ENCODE data around the gene SCFD2.

The SCFD2 gene

DNA sequence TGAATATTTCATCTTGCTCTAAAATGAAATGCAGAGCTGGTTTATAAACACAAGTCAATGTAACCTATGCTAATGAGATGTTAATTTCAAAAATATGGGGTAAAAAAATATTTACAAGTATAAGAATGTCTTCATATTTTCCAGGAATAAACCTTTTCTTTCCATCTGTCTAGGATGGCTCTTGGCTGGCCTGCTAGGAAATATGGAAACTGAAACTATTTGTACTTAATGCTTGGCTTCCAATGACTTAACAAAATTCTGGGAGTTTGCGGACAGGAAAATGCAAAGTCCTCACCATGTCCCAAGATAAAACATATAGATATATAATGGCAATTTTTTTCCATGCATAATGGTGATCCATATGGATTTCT is 168.1 kb downstream of the SCFD2 start:
- no peaks in the 10 kb centered on the region for H3K36me3 ChIP-seq (replicated peaks)
- in situ Hi-C loops (cut with HindIII; ENCODE audit: low pct_ligation_motif_present, low sequenced_read_pairs) = no loop called here
- H3K27ac ChIP-seq = no peak overlapping the region
- TF ChIP-seq, protein P1, sequence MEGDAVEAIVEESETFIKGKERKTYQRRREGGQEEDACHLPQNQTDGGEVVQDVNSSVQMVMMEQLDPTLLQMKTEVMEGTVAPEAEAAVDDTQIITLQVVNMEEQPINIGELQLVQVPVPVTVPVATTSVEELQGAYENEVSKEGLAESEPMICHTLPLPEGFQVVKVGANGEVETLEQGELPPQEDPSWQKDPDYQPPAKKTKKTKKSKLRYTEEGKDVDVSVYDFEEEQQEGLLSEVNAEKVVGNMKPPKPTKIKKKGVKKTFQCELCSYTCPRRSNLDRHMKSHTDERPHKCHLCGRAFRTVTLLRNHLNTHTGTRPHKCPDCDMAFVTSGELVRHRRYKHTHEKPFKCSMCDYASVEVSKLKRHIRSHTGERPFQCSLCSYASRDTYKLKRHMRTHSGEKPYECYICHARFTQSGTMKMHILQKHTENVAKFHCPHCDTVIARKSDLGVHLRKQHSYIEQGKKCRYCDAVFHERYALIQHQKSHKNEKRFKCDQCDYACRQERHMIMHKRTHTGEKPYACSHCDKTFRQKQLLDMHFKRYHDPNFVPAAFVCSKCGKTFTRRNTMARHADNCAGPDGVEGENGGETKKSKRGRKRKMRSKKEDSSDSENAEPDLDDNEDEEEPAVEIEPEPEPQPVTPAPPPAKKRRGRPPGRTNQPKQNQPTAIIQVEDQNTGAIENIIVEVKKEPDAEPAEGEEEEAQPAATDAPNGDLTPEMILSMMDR (IDR thresholded peaks at IDR 0.05; ENCODE audit: low read depth, low read length, missing control alignments) = no peak
- DNase-seq = no peak
- no peaks in the 10 kb centered on the region for H3K27me3 ChIP-seq (replicated peaks)
- no peak overlapping the region for H3K4me3 ChIP-seq (ENCODE audit: low read depth, low read length)

DNA sequence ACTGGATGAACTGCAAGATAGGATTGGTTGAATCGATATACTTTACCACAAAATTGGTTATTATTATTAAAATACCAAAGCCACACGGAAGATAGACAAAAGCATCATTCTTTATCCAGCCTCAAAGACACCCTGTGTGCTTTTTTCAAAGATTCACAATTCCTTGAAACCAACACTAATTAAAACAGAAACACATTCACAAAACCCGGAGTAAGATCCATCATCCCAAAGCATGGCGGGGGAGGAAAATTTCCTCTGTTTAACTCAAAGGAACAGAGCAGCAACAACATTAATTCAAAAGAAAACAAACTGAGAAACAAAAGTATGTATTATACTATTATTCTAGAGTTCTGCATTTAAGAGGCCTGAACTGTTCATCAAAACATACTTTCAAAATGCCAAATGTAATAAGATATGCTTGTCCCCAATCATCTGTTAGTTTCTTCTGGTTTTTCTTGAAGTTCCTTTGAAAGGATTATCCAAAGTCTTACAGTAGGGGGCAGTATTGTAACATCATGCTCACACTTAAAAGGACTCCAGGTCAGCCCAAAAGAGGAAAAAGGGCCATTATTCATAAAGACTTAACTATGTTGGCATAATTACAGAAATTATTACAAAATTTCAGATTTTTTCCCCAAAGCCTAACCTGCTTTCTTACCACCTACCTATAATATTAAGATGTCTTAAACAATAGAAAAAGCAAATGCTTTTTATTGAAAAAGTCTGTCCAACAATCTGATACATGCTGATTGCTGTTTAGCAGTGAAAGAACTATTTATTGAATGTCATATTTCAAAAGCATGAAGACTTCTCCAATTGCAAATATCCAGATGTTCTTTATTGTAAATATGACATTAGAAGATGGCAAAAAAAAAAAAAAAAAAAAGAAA is 168.7 kb downstream of the SCFD2 start:
- TF ChIP-seq, protein P1 (IDR thresholded peaks at IDR 0.05; ENCODE audit: low read depth, low read length, missing control alignments) = peak; percentile 57
- Histone ChIP-seq H3K4me3 (ENCODE audit: low read depth, low read length) (peak overlapping the region; percentile 24), H3K36me3 (replicated peaks) (no peaks in the 10 kb centered on the region), H3K27me3 (replicated peaks) (no peaks in the 10 kb centered on the region), H3K27ac (no peak overlapping the region)
- peak; percentile 23 for DNase-seq
- in situ Hi-C loops (cut with HindIII; ENCODE audit: low pct_ligation_motif_present, low sequenced_read_pairs) = no loop called here

DNA sequence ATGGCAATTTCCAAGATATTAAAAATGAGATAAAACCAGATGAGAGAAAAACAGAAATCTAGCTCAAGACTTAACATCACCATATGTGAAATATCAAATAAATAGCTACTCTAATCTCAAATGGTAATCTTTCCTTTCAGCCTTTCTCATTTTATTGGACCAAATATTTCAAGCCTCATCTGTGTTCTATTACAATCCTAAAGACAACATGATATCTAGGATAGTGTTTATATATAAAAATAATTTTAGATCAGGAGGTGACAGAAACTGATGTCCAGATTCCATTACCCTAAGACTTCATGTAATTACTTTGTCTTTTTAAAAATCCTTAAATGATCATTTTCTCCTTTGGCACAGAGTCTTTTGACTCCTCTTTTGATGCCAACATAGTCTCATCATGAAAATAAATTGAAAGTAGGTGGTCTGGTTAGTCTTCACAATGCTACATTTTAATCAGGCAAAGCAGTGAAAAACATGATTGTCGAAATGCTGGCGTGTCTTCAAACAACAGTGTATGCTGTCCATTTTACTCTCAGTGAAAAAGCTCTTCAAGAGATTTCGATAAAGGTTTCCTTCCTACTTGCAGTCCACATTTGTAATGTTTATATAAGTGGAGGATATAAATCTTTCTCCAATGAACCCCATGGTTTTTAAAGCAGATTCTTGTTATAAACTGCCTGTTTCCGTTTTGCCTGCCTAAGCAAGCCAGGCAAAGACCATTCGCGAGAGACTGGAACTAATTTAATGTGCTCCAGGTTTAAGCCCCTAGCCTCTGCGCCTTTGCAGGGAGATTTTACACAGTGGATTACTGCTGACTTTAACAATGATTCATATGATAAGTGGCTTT is 169.8 kb downstream of the SCFD2 start:
- TF ChIP-seq, protein P1 (IDR thresholded peaks at IDR 0.05; ENCODE audit: low read depth, low read length, missing control alignments) = no peak
- H3K4me3 ChIP-seq (ENCODE audit: low read depth, low read length) = peak overlapping the region; percentile 9
- in situ Hi-C loops (cut with HindIII; ENCODE audit: low pct_ligation_motif_present, low sequenced_read_pairs) = no loop called here
- DNase-seq = no peak
- H3K27me3 ChIP-seq (replicated peaks) = no peaks in the 10 kb centered on the region
- H3K27ac ChIP-seq = no peak overlapping the region
- H3K36me3 ChIP-seq (replicated peaks) = no peaks in the 10 kb centered on the region

DNA sequence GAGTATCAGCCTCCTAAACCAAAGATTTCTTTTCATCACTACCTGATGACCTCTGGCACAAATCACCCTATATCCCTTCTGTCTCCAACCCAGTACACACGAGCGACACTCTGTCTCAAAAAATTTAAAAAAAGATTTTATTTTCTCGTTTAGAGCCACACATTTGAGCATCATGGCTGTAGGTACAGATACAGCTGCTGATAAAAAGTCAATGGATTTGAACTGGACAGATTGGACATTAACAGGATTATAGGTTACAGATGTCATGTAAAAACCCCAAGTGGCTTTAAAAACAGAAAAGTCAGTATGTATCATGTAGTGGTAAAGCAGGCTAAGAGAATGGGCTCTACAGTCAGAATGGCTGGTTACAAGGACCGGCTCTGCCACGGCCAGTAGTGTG is 171.1 kb downstream of the SCFD2 start:
- DNase-seq = no peak
- Histone ChIP-seq H3K27ac (no peak overlapping the region), H3K36me3 (replicated peaks) (no peaks in the 10 kb centered on the region), H3K4me3 (ENCODE audit: low read depth, low read length) (no peak overlapping the region), H3K27me3 (replicated peaks) (no peaks in the 10 kb centered on the region)
- in situ Hi-C loops (cut with HindIII; ENCODE audit: low pct_ligation_motif_present, low sequenced_read_pairs) = no loop called here
- TF ChIP-seq, protein P1 (IDR thresholded peaks at IDR 0.05; ENCODE audit: low read depth, low read length, missing control alignments) = no peak

DNA sequence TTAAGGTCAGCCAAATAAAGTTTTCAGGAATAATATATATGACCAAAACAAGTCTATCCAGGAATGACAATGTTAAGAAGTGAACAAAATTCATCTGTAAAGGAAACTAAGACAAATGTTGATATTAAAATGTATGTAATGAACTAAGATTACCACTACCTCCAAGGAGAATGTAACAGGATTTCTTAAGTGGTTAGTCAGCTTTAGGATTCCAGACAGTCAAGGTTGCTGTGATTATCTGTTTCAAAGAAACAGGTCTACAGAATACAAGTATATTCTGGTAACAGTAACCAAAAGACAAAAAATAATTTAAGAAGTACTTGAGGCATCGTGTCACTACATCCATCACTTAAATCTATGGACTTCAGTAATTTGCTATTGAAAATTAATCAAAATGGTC is 172.8 kb downstream of the SCFD2 start:
- Histone ChIP-seq H3K4me3 (ENCODE audit: low read depth, low read length) (no peak overlapping the region), H3K27ac (no peak overlapping the region), H3K27me3 (replicated peaks) (no peaks in the 10 kb centered on the region), H3K36me3 (replicated peaks) (no peaks in the 10 kb centered on the region)
- no peak for DNase-seq
- in situ Hi-C loops (cut with HindIII; ENCODE audit: low pct_ligation_motif_present, low sequenced_read_pairs) = no loop called here
- TF ChIP-seq, protein P1 (IDR thresholded peaks at IDR 0.05; ENCODE audit: low read depth, low read length, missing control alignments) = no peak
